Measurements from ENCODE around the gene GYG2.

DNA sequence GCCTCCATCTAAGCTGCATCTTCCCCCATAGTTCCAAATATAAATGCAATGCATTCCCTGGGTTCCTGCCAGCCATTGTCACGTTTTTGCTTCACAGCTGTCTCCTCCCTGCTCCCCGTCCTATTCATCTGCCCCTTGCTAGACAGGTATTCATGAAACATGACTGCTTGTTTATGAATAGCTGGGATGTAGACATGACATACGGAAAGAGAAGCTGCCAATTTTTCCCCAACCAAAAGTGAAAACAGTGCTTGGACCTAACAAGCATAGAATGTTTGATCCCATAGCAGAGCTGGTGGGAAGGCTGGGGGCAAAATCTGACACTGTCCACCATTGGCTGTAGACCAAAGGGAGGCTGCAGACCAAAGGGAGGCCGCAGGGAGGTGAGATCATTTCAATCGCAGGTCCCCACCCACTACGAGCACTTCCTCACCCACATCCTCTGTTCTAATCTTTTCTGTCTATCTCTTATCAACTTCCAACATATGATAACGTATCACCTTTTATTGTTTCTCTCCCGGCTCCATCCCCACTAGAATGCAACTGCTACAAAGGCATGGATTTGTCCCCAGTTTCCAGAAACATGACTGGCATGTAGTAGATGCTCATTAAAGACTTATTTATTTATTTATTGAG lies 8.5 kb upstream of the GYG2 start:
- TF ChIP-seq EZH2 (IDR thresholded peaks at IDR 0.05) (no peak), POLR2AphosphoS5 (IDR thresholded peaks at IDR 0.05; ENCODE audit: borderline replicate concordance, low read depth, low read length) (no peak)
